ENCODE measurements around the gene C8G.

Gene C8G

DNA sequence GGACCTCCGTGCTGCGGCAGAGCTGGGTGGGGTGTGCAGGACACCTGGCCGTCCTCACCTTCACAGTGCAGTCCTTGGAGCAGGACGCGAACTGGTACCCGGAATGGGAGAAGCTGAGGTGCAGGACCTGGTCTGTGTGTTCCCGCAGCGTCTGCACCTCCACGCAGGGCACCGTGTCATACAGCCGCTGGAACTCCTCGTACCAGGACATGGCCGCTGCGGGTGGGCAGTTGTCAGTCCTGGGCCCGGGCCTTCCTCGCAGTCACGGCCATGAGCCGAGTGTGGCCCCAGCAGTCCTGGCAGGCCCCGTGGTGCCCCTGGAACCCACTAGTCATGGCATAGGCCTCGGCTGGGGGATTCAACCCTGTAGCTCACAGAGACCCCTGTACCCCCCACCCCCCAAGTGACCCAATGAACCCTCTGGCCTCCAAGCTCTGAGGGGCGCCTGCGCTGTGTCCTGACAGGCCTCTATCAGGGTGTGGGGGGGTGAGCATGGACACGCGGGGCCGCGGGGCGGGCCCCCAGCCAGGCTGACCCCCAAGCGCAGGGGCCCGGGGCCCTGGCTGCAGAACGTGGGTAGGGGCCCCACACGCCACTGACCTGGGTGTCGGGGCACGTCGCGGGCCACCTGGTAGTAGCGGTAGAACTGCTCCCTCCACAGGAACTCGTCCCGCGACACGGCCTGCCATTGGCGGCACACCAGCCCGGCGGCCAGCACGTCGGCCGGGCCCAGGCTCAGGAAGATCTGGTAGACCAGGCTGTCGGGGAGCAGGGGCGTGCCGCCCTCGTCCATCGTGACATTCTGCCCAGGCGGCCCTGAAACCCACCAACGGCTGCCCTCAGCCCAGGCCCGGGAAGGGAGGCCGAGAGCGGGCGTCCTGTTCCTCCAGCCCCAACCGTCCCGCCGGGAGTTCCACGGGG is 1.5 kb upstream of the C8G start:
- peak overlapping the region; percentile 97 for H3K9ac ChIP-seq (ENCODE audit: low read depth, low read length)
- no peaks in the 10 kb centered on the region for H3K27me3 ChIP-seq (ENCODE audit: control insufficient read depth, insufficient read depth, low read length)
- H3K4me2 ChIP-seq (ENCODE audit: low read length), result peak overlapping the region; percentile 85
- H3K4me1 ChIP-seq (ENCODE audit: control insufficient read depth, insufficient read depth, low read length), result peaks cover 36% of the 10 kb centered on the region
- peak overlapping the region; percentile 100 for H3K4me3 ChIP-seq (ENCODE audit: low read length)
- H3K36me3 ChIP-seq (ENCODE audit: insufficient read depth, low read length), result peaks cover 46% of the 10 kb centered on the region
- no peaks in the 10 kb centered on the region for H3K9me3 ChIP-seq (replicated peaks; ENCODE audit: low read length)

DNA sequence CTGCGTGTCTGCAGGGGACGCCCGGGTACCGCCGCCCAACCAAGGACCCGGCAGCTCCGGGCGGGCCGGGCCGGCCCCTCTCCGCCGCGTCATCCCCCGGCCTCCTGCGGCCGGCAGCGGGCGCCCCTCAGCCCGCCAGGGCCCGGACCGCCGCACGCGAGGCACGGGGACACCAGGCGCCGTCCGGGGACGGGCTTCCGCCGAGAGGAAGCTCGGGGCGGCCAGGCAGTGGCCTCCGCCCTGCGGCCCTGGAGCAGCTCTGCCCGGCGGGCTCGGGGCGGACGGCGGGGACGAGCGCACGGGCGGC is 878 bp upstream of the C8G start:
- H3K9me3 ChIP-seq (replicated peaks; ENCODE audit: low read length), result no peaks in the 10 kb centered on the region
- H3K4me3 ChIP-seq (ENCODE audit: low read length), result peak overlapping the region; percentile 100
- H3K9ac ChIP-seq (ENCODE audit: low read depth, low read length), result peak overlapping the region; percentile 97
- H3K27me3 ChIP-seq (ENCODE audit: control insufficient read depth, insufficient read depth, low read length), result no peaks in the 10 kb centered on the region
- peaks cover 42% of the 10 kb centered on the region for H3K36me3 ChIP-seq (ENCODE audit: insufficient read depth, low read length)
- H3K4me1 ChIP-seq (ENCODE audit: control insufficient read depth, insufficient read depth, low read length), result peaks cover 34% of the 10 kb centered on the region
- peak overlapping the region; percentile 85 for H3K4me2 ChIP-seq (ENCODE audit: low read length)

DNA sequence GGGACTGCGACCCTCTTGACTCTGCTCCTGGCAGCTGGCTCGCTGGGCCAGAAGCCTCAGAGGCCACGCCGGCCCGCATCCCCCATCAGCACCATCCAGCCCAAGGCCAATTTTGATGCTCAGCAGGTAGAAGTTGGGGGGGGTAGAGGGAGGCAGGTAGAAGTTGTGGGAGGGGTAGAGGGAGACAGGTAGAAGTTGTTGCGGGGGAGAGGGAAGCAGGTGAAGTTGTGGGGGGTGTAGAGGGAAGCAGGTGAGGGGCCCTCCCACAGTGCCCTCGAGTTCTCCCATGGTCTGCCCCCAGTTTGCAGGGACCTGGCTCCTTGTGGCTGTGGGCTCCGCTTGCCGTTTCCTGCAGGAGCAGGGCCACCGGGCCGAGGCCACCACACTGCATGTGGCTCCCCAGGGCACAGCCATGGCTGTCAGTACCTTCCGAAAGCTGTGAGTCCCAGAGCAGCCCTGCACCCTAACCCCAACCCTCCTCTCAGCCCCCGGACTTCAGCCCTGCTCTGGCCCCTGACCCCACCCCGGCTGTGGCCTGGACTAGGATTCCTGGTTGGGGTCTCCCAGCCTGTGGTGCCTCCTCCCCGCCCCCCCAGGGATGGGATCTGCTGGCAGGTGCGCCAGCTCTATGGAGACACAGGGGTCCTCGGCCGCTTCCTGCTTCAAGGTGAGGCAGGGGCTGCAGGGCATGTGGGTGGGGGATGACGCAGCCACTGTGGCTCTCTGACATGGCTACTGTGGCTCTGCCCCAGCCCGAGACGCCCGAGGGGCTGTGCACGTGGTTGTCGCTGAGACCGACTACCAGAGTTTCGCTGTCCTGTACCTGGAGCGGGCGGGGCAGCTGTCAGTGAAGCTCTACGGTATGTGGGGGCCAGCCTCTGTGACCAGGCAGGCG is 537 bp downstream of the C8G start:
- Histone ChIP-seq H3K4me1 (ENCODE audit: control insufficient read depth, insufficient read depth, low read length) (peaks cover 42% of the 10 kb centered on the region), H3K4me3 (ENCODE audit: low read length) (no peak overlapping the region), H3K36me3 (ENCODE audit: insufficient read depth, low read length) (peaks cover 27% of the 10 kb centered on the region), H3K4me2 (ENCODE audit: low read length) (no peak overlapping the region), H3K9me3 (replicated peaks; ENCODE audit: low read length) (no peaks in the 10 kb centered on the region), H3K9ac (ENCODE audit: low read depth, low read length) (no peak overlapping the region), H3K27me3 (ENCODE audit: control insufficient read depth, insufficient read depth, low read length) (no peaks in the 10 kb centered on the region)

DNA sequence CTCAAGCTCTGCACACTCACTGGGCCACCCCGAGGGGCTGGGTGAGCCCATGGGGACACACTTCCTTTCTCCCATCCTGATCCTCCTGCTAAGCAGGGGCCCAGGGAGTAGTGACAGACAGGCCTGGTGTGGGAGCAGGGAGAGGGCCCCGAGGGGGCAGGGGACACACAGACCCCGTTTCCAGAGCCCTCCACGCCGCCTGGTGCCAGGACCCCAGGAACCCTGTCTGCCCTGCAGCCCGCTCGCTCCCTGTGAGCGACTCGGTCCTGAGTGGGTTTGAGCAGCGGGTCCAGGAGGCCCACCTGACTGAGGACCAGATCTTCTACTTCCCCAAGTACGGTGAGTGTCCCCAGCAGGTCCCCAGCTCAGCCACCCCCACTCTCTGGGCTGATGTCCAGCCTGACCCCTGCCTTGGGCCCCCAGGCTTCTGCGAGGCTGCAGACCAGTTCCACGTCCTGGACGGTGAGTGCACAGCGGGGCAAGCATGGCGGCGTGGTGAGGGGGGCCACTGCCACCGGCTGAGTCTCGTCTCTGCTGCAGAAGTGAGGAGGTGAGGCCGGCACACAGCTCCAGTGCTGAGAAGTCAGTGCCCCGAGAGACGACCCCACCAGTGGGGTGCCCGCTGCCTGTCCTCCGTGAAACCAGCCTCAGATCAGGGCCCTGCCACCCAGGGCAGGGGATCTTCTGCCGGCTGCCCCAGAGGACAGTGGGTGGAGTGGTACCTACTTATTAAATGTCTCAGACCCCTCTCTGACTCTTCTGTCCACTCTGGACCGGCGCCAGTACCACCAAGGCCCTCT is 1.4 kb downstream of the C8G start:
- Histone ChIP-seq H3K9me3 (replicated peaks; ENCODE audit: low read length) (no peaks in the 10 kb centered on the region), H3K27me3 (ENCODE audit: control insufficient read depth, insufficient read depth, low read length) (no peaks in the 10 kb centered on the region), H3K4me3 (ENCODE audit: low read length) (no peak overlapping the region), H3K9ac (ENCODE audit: low read depth, low read length) (no peak overlapping the region), H3K36me3 (ENCODE audit: insufficient read depth, low read length) (peaks cover 19% of the 10 kb centered on the region), H3K4me2 (ENCODE audit: low read length) (no peak overlapping the region), H3K4me1 (ENCODE audit: control insufficient read depth, insufficient read depth, low read length) (peaks cover 43% of the 10 kb centered on the region)

DNA sequence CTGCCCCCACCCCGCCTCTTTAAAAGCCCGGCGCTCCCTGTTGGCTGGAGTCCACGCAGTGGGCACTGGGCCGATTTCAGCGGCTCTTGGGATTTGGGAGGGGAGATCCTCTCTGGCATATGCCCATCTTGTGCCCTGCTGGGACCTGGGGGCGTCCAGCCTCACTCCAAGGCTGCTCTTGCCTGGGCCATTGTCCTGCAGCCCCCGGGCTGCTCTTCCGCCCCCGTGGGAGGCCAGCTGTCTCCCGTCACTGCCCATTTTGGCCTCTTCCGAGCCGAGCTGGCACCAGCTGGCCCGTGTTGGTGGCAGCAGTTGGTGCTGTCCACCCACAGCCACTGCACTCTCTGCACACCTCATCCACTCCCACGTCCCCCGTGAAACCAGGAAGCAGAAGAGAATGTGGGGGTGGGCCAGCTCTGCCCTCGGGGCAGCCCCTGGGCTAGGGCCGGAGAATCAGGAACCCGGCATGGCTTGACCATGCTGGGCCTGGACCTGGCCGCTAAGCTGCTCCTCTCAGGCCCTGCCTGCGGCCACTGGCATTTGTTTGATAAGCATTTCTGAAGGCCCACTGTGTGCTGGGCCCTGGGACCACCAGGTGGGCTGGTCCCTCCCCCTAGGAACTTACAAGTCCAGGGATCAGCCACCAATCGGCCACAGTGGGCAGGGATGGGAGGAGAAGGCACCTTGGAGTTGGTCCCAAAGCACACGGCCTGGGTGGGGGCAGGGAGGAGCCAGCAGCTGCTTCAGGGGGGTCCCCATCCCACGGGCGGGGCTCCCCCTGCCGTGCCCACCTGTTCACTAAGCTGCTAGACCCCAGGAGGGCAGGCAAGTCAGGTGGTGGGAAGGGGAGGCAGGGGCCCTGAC is 2.2 kb downstream of the C8G start:
- Histone ChIP-seq H3K4me2 (ENCODE audit: low read length) (peak overlapping the region; percentile 2), H3K4me1 (ENCODE audit: control insufficient read depth, insufficient read depth, low read length) (peaks cover 43% of the 10 kb centered on the region), H3K4me3 (ENCODE audit: low read length) (no peak overlapping the region), H3K9ac (ENCODE audit: low read depth, low read length) (no peak overlapping the region), H3K27me3 (ENCODE audit: control insufficient read depth, insufficient read depth, low read length) (no peaks in the 10 kb centered on the region), H3K36me3 (ENCODE audit: insufficient read depth, low read length) (peaks cover 11% of the 10 kb centered on the region), H3K9me3 (replicated peaks; ENCODE audit: low read length) (no peaks in the 10 kb centered on the region)

DNA sequence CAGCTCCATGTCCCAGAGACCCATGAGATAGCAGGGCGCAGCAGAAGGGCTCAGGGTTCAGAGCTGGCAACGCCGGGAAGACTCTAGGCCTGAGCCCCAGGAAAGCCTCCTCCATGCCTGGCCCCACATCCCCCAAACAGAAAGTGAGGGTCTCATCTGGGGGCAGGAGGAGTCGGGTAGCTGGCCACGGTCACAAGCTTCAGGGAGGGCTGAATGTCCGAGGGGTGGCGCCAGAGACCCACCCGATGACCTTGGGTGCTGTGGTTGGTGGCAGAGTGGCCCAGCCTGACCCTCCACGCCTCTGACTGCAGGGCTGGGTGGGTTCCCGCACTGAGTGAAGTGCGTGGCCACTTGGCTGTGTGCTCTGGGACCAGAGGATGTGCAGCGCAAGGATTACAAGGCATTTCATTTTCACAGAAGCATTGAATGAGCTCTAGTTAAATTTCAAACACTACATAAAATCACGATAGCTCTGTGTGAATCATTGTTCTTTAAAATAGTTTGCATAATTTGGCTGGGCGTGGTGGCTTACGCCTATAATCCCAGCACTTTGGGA is 3.0 kb downstream of the C8G start:
- H3K36me3 ChIP-seq (ENCODE audit: insufficient read depth, low read length), result peaks cover 3% of the 10 kb centered on the region
- no peaks in the 10 kb centered on the region for H3K9me3 ChIP-seq (replicated peaks; ENCODE audit: low read length)
- H3K27me3 ChIP-seq (ENCODE audit: control insufficient read depth, insufficient read depth, low read length), result peaks cover 3% of the 10 kb centered on the region
- peaks cover 38% of the 10 kb centered on the region for H3K4me1 ChIP-seq (ENCODE audit: control insufficient read depth, insufficient read depth, low read length)
- no peak overlapping the region for H3K4me3 ChIP-seq (ENCODE audit: low read length)
- H3K4me2 ChIP-seq (ENCODE audit: low read length), result no peak overlapping the region
- no peak overlapping the region for H3K9ac ChIP-seq (ENCODE audit: low read depth, low read length)

DNA sequence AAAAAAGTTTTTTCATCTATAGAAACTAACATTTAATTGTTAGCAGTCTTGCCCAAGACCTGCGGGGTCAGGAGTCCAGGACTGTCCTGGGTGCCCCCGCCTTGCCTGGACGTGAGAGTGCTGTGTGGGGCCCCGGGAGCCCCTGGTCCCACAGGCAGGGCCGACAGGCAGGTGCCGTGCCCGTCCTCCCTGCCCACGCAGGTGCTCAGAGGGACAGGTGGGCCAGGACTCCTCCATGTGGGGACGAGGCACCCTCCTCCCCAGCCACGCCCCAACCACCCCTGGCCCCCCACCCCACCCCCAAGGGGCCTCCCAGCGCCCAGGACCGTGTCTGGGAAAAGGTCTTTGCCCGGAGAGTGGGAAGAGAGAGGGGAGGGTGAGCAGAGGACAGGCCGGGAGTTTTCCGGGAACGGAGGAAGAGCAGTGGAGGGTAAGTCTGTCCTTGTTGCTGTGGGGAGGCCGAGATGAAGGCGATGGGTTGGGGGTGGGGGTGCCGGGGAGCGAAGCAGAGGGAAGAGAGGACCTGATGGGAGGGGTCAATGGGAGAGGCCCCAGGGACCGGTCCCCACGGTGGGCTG is 4.3 kb downstream of the C8G start:
- H3K9ac ChIP-seq (ENCODE audit: low read depth, low read length), result no peak overlapping the region

DNA sequence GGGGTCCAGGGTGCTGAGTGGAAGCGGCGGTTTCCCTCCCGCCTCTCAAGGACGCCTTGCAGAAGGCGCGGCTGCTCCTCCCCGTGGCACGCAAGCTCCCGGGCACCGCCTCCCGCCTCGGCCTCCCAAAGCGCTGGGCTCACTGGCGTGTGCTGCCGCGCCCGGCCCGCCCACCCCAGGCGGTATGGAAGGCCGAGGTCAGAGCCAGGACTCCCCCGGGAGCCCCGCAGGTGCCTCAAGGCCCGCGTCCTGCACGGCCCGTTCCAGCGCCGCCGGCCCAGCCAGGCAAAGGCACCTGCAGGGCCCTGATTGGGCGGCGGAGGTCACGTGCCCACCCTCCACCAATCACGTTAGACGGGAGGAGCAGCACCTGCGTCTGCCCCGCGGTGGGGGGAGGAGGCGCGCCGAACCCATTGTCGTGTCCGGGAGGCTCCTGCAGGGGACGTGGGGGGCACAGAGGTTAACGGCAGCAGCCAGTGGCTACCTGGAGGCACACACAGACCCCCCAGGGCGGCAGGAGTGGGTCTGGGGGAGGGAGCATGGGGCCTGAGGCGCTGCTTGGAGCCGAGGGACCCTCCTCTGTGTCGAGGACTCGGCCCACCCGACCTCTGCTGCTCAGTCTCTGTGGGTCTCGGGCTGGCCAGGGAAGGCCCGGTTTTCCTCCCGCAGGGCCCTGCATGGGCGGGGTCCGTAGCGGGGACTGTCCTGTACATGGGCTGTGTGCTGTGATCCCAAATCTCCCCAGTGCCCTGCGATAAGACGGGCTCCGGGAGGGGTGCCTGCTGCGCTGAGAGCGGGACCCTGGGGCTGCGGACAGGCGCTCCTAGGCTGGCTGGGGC is 5.0 kb downstream of the C8G start:
- H3K9ac ChIP-seq (ENCODE audit: low read depth, low read length), result no peak overlapping the region
- H3K36me3 ChIP-seq (ENCODE audit: insufficient read depth, low read length), result no peaks in the 10 kb centered on the region
- peaks cover 30% of the 10 kb centered on the region for H3K4me1 ChIP-seq (ENCODE audit: control insufficient read depth, insufficient read depth, low read length)
- peak overlapping the region; percentile 77 for H3K4me3 ChIP-seq (ENCODE audit: low read length)
- H3K27me3 ChIP-seq (ENCODE audit: control insufficient read depth, insufficient read depth, low read length), result peaks cover 3% of the 10 kb centered on the region
- peak overlapping the region; percentile 96 for H3K4me2 ChIP-seq (ENCODE audit: low read length)
- no peaks in the 10 kb centered on the region for H3K9me3 ChIP-seq (replicated peaks; ENCODE audit: low read length)

More for the DNA sequence above, 4.3 kb downstream of the C8G start:
- Histone ChIP-seq H3K9me3 (replicated peaks; ENCODE audit: low read length) (no peaks in the 10 kb centered on the region), H3K27me3 (ENCODE audit: control insufficient read depth, insufficient read depth, low read length) (peaks cover 3% of the 10 kb centered on the region), H3K4me1 (ENCODE audit: control insufficient read depth, insufficient read depth, low read length) (peaks cover 33% of the 10 kb centered on the region), H3K4me3 (ENCODE audit: low read length) (peak overlapping the region; percentile 77), H3K4me2 (ENCODE audit: low read length) (peak overlapping the region; percentile 96), H3K36me3 (ENCODE audit: insufficient read depth, low read length) (no peaks in the 10 kb centered on the region)

DNA sequence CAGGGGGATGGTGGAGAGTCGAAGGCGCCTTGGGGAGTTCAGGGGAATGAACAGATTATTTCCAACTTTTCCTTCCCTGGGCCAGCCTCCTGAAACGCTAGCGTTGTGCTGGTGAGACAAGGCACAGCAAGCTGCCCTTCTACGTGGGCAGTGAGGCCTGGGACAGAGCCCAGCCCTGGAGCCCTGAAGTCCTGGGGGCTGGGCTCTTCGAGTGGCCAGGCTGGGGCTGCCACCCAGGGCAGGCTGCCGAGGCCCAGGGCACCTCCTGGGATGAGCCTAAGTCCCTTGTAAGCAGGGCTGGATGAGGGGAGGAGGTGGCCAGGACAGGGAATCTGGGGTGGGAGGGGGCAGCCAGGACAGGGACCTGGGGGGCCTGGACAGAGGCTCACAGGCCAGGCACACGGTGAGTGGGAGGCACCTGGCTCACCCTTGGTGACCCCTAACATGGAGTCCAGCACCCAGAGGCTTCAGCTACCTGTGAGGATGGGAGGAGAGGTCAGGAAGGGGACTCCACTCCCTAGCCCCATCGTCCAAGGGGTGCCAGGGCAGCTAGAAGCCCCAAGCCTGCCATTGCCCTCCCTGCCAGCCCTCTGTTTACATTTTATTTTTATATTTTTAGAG is 5.7 kb downstream of the C8G start:
- Histone ChIP-seq H3K4me3 (ENCODE audit: low read length) (no peak overlapping the region), H3K4me2 (ENCODE audit: low read length) (peak overlapping the region; percentile 96), H3K4me1 (ENCODE audit: control insufficient read depth, insufficient read depth, low read length) (peaks cover 29% of the 10 kb centered on the region), H3K9me3 (replicated peaks; ENCODE audit: low read length) (no peaks in the 10 kb centered on the region), H3K27me3 (ENCODE audit: control insufficient read depth, insufficient read depth, low read length) (peaks cover 3% of the 10 kb centered on the region), H3K9ac (ENCODE audit: low read depth, low read length) (no peak overlapping the region), H3K36me3 (ENCODE audit: insufficient read depth, low read length) (no peaks in the 10 kb centered on the region)
